Measurements from ENCODE around the gene DNM2.

The DNM2 gene

GRCh38 chr19:10848230-10848856 is 130.5 kb downstream of the DNM2 start, which contains the start of gene C19orf38:
Gene C19orf38 (plus strand): TSS chr19:10848415. CDS start chr19:10848509, 94 bp downstream.
- TF ChIP-seq TAF1 (IDR thresholded peaks at IDR 0.05; ENCODE audit: borderline replicate concordance, insufficient read depth, low read length) (no peak), SIN3A (IDR thresholded peaks at IDR 0.05; ENCODE audit: borderline replicate concordance, insufficient read depth, low read length) (no peak), POLR2AphosphoS5 (IDR thresholded peaks at IDR 0.05; ENCODE audit: low read depth, low read length) (no peak), REST (IDR thresholded peaks at IDR 0.05; ENCODE audit: insufficient read depth in 1 of 2, low read depth in 2 of 2, low read length in 2 of 2) (no peak)

DNA sequence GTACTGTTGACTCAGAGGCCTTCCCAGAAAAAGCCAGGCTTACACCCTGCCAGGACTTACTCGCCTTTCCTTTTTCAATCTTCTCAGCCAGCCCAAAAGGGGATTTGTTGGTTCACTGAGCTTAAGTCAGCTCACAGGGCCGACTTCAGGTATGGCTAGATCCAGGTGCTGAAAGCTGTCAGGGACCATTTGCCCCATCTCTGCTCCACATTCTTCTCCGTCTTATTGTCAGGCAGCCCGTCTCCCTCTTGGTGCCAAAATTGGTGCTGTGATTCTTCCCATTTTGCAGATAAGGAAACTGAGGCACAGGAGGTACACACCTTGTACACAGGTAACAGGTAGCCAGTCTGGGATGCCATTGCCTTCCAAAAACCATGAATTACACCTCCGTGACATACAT is 132.8 kb downstream of the DNM2 start:
- TF ChIP-seq FOXP2 (optimal IDR thresholded peaks at IDR 0.05; ENCODE audit: borderline replicate concordance, extremely low read depth, extremely low read length, insufficient read depth) (no peak), REST (IDR thresholded peaks at IDR 0.05; ENCODE audit: insufficient read depth in 1 of 2, low read depth in 2 of 2, low read length in 2 of 2) (no peak), SIN3A (IDR thresholded peaks at IDR 0.05; ENCODE audit: borderline replicate concordance, insufficient read depth, low read length) (no peak), TAF1 (IDR thresholded peaks at IDR 0.05; ENCODE audit: borderline replicate concordance, insufficient read depth, low read length) (no peak), POLR2AphosphoS5 (IDR thresholded peaks at IDR 0.05; ENCODE audit: low read depth, low read length) (no peak)

DNA sequence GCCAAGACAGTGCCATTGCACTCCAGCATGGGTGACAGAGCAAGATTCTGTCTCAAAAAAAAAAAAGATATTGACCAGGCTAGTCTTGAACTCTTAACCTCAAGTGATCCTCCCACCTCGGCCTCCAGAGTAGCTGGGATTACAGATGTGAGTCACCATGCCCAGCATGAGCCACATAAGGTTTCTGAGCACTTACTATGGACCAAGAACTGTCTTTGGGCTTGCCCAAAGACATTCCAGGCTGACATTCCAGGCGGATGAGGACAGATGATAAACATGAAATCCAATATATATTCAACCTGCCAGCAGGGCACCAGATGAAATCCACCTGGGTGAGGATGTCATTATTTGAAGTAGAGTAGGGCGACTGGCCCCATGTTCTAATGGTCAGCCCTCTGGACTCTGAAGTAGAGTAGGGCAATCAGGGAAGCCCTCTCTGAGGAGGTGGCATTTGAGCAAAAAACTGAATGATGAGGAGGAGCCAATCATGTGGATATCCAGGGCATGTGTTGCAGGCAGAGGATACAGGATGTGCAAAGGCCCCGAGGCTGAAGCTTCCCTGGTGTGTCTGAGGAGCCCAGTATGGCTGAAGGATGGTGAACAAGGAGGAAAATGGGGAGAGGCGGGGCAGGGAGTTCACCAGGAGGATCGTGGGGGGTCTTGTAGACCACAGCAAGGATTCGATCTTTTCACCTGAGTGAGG is 134.4 kb downstream of the DNM2 start:
- no peak for TF ChIP-seq FOXP2 (optimal IDR thresholded peaks at IDR 0.05; ENCODE audit: borderline replicate concordance, extremely low read depth, extremely low read length, insufficient read depth)
- no peak for TF ChIP-seq SIN3A (IDR thresholded peaks at IDR 0.05; ENCODE audit: borderline replicate concordance, insufficient read depth, low read length)
- no peak for TF ChIP-seq REST (IDR thresholded peaks at IDR 0.05; ENCODE audit: insufficient read depth in 1 of 2, low read depth in 2 of 2, low read length in 2 of 2)

- no peak for TF ChIP-seq POLR2AphosphoS5 (IDR thresholded peaks at IDR 0.05; ENCODE audit: low read depth, low read length)
Observed at GRCh38 chr19:10852941-10853340, 135.1 kb downstream of the DNM2 start.

DNA sequence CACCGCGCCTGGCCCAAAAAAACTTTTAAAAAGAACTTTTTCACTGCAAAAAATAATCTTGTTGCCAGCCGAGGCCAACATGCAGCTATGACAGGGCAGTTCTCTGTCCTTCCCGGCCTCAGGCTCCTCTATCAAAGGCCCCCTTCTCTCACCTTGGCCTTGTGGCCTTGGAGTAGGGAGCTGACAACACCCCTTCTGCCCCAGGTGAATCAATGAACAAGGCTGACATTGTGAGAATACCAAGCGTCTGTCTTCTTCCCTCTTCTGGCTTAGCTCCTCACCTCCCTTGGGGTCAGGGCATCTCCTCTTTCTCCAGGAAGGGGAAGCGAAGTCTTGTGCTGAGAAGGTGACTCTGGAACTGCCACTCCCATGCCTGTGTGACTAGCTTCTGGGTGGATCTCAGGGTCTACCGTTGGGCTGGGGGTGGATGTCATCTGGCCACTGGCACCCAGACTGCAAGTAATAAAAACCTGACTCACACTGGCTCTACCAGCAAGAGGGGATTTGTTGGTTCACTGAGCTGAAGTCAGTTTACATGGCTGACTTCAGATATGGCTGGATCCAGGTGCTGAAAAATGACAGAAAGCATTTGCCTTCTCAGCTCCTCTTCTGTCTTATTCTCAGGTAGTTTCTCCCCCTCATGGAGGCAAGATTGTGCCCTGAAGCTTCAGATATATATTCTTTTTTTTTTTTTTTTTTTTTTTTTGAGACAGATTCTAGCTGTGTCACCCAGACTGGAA is 136.6 kb downstream of the DNM2 start:
- TF ChIP-seq FOXP2 (optimal IDR thresholded peaks at IDR 0.05; ENCODE audit: borderline replicate concordance, extremely low read depth, extremely low read length, insufficient read depth) (no peak), POLR2AphosphoS5 (IDR thresholded peaks at IDR 0.05; ENCODE audit: low read depth, low read length) (no peak), SIN3A (IDR thresholded peaks at IDR 0.05; ENCODE audit: borderline replicate concordance, insufficient read depth, low read length) (no peak), REST (IDR thresholded peaks at IDR 0.05; ENCODE audit: insufficient read depth in 1 of 2, low read depth in 2 of 2, low read length in 2 of 2) (no peak), TAF1 (IDR thresholded peaks at IDR 0.05; ENCODE audit: borderline replicate concordance, insufficient read depth, low read length) (no peak)
